ENCODE measurements around the gene ATP1A2.
"Not testable (repeated sequence)": the region's sequence is repeated elsewhere in the genome, so short reads cannot be mapped to it uniquely, and the experiment has no call there.

The ATP1A2 gene

GRCh38 chr1:160107512-160107911 lies 8.0 kb upstream of the ATP1A2 start:
- no peak overlapping the region for H3K9ac ChIP-seq (ENCODE audit: low read length)
- no peaks in the 10 kb centered on the region for H3F3A ChIP-seq (ENCODE audit: insufficient read depth)
- no peak overlapping the region for H3K4me3 ChIP-seq (ENCODE audit: insufficient read depth, low read length, poor library complexity, severe bottlenecking)
- no peak overlapping the region for H3K27ac ChIP-seq (ENCODE audit: low read depth, low read length)
- no peak overlapping the region for H3K4me2 ChIP-seq (ENCODE audit: low read depth, low read length, poor library complexity, severe bottlenecking)
- no peaks in the 10 kb centered on the region for H3K36me3 ChIP-seq (ENCODE audit: low read length)
- TF ChIP-seq EZH2phosphoT487 (conservative IDR thresholded peaks at IDR 0.05; ENCODE audit: low read length), result no peak
- TF ChIP-seq, protein P1, sequence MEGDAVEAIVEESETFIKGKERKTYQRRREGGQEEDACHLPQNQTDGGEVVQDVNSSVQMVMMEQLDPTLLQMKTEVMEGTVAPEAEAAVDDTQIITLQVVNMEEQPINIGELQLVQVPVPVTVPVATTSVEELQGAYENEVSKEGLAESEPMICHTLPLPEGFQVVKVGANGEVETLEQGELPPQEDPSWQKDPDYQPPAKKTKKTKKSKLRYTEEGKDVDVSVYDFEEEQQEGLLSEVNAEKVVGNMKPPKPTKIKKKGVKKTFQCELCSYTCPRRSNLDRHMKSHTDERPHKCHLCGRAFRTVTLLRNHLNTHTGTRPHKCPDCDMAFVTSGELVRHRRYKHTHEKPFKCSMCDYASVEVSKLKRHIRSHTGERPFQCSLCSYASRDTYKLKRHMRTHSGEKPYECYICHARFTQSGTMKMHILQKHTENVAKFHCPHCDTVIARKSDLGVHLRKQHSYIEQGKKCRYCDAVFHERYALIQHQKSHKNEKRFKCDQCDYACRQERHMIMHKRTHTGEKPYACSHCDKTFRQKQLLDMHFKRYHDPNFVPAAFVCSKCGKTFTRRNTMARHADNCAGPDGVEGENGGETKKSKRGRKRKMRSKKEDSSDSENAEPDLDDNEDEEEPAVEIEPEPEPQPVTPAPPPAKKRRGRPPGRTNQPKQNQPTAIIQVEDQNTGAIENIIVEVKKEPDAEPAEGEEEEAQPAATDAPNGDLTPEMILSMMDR (IDR thresholded peaks at IDR 0.05; ENCODE audit: insufficient read depth, low read length, poor library complexity, severe bottlenecking), result no peak
- no peaks in the 10 kb centered on the region for H3K9me3 ChIP-seq (ENCODE audit: insufficient read depth, low read length)
- no peaks in the 10 kb centered on the region for H4K20me1 ChIP-seq (ENCODE audit: low read depth, low read length)
- H2AFZ ChIP-seq (ENCODE audit: low read depth, low read length, severe bottlenecking), result no peak overlapping the region
- no peaks in the 10 kb centered on the region for H3K79me2 ChIP-seq (ENCODE audit: insufficient read depth, low read length)
- no peaks in the 10 kb centered on the region for H3K9me2 ChIP-seq (replicated peaks; ENCODE audit: insufficient read depth, low read length)
- no peaks in the 10 kb centered on the region for H3K27me3 ChIP-seq (ENCODE audit: low read length)

GRCh38 chr1:160108888-160109662 lies 6.5 kb upstream of the ATP1A2 start:
- TF ChIP-seq, protein P1 (IDR thresholded peaks at IDR 0.05; ENCODE audit: insufficient read depth, low read length, poor library complexity, severe bottlenecking), result peak; percentile 42
- no peak for TF ChIP-seq EZH2phosphoT487 (conservative IDR thresholded peaks at IDR 0.05; ENCODE audit: low read length)
- no peak overlapping the region for H3K27ac ChIP-seq (ENCODE audit: low read depth, low read length)
- no peaks in the 10 kb centered on the region for H3K36me3 ChIP-seq (ENCODE audit: low read length)
- H3K9me3 ChIP-seq (ENCODE audit: insufficient read depth, low read length), result no peaks in the 10 kb centered on the region
- H3K4me2 ChIP-seq (ENCODE audit: low read depth, low read length, poor library complexity, severe bottlenecking), result no peak overlapping the region
- H3F3A ChIP-seq (ENCODE audit: insufficient read depth), result no peaks in the 10 kb centered on the region
- no peaks in the 10 kb centered on the region for H3K79me2 ChIP-seq (ENCODE audit: insufficient read depth, low read length)
- no peak overlapping the region for H3K4me3 ChIP-seq (ENCODE audit: insufficient read depth, low read length, poor library complexity, severe bottlenecking)
- no peaks in the 10 kb centered on the region for H4K20me1 ChIP-seq (ENCODE audit: low read depth, low read length)
- no peak overlapping the region for H3K9ac ChIP-seq (ENCODE audit: low read length)
- H2AFZ ChIP-seq (ENCODE audit: low read depth, low read length, severe bottlenecking), result peak overlapping the region; percentile 76
- H3K9me2 ChIP-seq (replicated peaks; ENCODE audit: insufficient read depth, low read length), result no peaks in the 10 kb centered on the region
- no peaks in the 10 kb centered on the region for H3K27me3 ChIP-seq (ENCODE audit: low read length)

- Histone ChIP-seq H3K4me2 (ENCODE audit: low read depth, low read length, poor library complexity, severe bottlenecking) (no peak overlapping the region), H3K9ac (ENCODE audit: low read length) (no peak overlapping the region), H2AFZ (ENCODE audit: low read depth, low read length, severe bottlenecking) (no peak overlapping the region), H3K36me3 (ENCODE audit: low read length) (no peaks in the 10 kb centered on the region), H3K4me3 (ENCODE audit: insufficient read depth, low read length, poor library complexity, severe bottlenecking) (no peak overlapping the region), H3F3A (ENCODE audit: insufficient read depth) (no peaks in the 10 kb centered on the region), H4K20me1 (ENCODE audit: low read depth, low read length) (no peaks in the 10 kb centered on the region), H3K27ac (ENCODE audit: low read depth, low read length) (no peak overlapping the region), H3K9me3 (ENCODE audit: insufficient read depth, low read length) (no peaks in the 10 kb centered on the region), H3K79me2 (ENCODE audit: insufficient read depth, low read length) (no peaks in the 10 kb centered on the region), H3K9me2 (replicated peaks; ENCODE audit: insufficient read depth, low read length) (no peaks in the 10 kb centered on the region), H3K27me3 (ENCODE audit: low read length) (no peaks in the 10 kb centered on the region)
- TF ChIP-seq EZH2phosphoT487 (conservative IDR thresholded peaks at IDR 0.05; ENCODE audit: low read length), result no peak
- TF ChIP-seq, protein P1 (IDR thresholded peaks at IDR 0.05; ENCODE audit: insufficient read depth, low read length, poor library complexity, severe bottlenecking), result no peak
These were observed 5.9 kb upstream of the ATP1A2 start for GRCh38 chr1:160109686-160110085.

GRCh38 chr1:160111462-160111861 lies 4.1 kb upstream of the ATP1A2 start:
- H3K79me2 ChIP-seq (ENCODE audit: insufficient read depth, low read length); H3K9me3 ChIP-seq (ENCODE audit: insufficient read depth, low read length); H2AFZ ChIP-seq (ENCODE audit: low read depth, low read length, severe bottlenecking); H3K27ac ChIP-seq (ENCODE audit: low read depth, low read length); H3K27me3 ChIP-seq (ENCODE audit: low read length); H3K36me3 ChIP-seq (ENCODE audit: low read length); H3K9ac ChIP-seq (ENCODE audit: low read length); H3K9me2 ChIP-seq (replicated peaks; ENCODE audit: insufficient read depth, low read length); H4K20me1 ChIP-seq (ENCODE audit: low read depth, low read length); H3K4me3 ChIP-seq (ENCODE audit: insufficient read depth, low read length, poor library complexity, severe bottlenecking); H3F3A ChIP-seq (ENCODE audit: insufficient read depth); H3K4me2 ChIP-seq (ENCODE audit: low read depth, low read length, poor library complexity, severe bottlenecking): not testable (repeated sequence)

All from SU-DHL-6 (cell line).